Globus pallidus (tissue), 1 donor: ENCODE measurements around the gene SDK2.

ENCODE experiments used
- DNase-seq: peaks from one replicate; pipeline ENCODE4 v3.0.0-alpha.2; 2015; ENCODE audit warnings: low spot score

Gene SDK2, protein sequence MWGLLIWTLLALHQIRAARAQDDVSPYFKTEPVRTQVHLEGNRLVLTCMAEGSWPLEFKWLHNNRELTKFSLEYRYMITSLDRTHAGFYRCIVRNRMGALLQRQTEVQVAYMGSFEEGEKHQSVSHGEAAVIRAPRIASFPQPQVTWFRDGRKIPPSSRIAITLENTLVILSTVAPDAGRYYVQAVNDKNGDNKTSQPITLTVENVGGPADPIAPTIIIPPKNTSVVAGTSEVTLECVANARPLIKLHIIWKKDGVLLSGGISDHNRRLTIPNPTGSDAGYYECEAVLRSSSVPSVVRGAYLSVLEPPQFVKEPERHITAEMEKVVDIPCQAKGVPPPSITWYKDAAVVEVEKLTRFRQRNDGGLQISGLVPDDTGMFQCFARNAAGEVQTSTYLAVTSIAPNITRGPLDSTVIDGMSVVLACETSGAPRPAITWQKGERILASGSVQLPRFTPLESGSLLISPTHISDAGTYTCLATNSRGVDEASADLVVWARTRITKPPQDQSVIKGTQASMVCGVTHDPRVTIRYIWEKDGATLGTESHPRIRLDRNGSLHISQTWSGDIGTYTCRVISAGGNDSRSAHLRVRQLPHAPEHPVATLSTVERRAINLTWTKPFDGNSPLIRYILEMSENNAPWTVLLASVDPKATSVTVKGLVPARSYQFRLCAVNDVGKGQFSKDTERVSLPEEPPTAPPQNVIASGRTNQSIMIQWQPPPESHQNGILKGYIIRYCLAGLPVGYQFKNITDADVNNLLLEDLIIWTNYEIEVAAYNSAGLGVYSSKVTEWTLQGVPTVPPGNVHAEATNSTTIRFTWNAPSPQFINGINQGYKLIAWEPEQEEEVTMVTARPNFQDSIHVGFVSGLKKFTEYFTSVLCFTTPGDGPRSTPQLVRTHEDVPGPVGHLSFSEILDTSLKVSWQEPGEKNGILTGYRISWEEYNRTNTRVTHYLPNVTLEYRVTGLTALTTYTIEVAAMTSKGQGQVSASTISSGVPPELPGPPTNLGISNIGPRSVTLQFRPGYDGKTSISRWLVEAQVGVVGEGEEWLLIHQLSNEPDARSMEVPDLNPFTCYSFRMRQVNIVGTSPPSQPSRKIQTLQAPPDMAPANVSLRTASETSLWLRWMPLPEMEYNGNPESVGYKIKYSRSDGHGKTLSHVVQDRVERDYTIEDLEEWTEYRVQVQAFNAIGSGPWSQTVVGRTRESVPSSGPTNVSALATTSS (N-terminal part only)

DNA sequence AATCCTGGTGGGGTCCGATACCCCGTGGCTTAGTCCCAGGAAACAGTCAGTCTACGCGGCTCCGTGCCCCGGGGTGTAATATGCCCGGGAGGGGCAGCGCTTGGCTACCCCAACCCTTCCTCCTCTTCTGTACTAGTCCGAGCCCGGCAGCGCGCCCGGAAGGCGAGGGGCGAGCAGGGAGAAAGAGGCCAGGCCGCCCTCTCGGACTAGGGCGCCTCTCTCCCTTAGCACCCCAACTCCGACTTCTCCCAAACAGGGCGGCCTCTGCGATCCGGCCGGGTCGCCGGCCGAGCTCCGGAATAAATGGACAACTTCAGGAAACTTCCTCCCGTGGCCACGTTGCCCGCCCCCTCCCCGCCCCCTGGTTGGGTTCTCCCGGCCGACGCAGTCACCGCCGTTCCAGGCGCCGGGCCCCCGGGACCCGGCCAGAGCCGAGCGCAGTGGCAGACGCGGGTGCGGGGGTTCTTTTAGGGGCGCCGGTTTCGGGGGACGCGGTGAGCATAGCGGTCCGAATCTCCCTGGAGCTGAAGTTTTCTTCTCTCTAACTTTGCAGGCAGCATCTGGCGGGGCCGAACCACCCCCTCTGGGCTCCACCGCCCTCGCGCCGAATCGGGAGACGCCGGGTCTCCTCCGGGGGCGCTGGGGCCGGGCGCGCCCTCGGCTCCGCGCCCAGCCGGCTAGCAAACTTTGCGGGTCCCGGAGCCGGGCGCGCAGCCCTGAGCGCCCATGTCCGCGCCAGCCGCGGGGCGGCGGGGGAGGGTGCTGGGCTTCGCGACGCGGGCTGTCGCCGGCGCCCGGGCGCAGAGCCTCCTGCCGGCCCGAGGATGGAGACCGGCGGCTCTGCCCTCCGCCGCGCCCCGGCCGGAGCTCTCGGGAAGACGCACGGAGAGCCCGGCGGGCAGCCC is at the start of gene SDK2:
TSS of gene SDK2 (minus strand) at position 301 of the 905 bp plus-strand sequence. CDS start 357 bp downstream, outside the sequence.
- no peak for DNase-seq

DNA sequence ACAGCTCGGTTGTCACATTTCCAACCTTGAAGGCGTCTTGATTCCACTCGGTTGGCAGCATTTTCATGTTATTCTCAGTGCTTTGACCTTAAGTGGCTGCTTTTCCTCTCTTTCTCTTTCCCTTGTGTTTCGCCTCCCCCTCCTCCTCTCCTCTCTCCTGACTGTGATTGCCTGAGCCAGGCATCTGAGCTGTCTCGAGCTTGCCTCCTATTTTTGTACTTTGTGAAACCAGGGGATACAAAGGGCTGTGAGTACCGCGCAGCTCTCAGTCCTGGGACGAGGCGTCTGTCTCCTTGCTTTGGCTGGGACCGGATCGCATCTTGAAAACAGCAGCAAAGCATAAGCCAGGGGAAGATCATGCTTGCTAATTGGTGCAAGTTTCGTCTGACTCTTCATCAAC is 48.8 kb upstream of the SDK2 start:
- no peak for DNase-seq

DNA sequence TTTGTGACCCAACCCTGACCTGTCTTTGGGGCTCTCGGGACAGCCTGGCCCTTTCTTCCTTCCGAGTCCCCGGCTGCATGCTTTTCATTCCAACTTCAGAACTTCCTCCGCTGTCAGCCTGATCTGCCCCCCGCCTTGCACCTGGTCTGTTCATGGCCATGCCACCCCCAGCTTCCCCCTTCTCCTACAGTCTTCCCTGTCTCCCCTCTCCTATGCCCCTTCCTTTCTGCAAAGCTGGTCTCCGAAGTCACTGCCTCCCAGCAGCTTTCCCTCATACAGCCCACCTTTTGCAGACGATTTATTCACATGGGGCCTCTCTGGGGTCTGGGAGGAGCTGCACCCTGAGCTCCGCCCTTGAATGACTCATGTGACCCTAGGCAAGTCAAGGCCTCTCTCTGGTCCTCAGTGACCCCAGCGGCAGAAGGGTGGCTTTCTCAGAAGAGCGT is 47.1 kb upstream of the SDK2 start:
- DNase-seq = no peak

GRCh38 chr17:73690676-73691075 is 46.4 kb upstream of the SDK2 start:
- no peak for DNase-seq

DNA sequence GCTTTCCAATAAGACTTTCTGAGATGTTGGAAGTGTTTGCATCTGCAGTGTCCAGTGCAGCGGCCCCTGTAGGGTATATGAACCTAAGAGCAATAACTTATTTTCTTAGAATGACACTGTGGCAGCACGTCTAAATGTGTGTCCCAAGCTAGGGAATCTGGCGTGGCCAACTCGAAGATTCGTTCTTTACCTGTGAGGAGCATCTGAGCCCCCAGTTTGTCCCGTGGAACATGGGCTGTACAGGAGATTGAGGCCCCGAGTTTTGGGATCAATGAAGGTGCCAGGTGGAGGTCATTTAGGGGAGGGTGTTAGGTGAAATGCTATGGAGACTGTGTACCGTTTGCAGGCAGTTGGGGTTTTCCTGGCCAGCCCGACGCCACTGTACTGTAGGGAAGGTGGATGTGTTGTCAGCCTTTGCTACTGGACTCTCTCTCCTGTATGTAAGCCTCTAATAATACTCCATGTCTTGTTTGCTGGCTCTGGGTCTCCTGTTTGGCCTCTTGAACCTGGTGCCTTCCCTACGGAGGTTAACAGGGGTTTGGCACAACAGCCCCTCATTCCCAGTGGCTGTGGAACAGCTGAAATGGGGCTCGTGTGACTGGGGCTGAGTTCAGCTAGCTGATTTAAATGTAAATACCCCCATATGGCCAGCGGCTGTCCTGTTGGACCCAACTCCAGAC is 45.5 kb upstream of the SDK2 start:
- no peak for DNase-seq

- DNase-seq = no peak
Observed at GRCh38 chr17:73686961-73687360, 42.7 kb upstream of the SDK2 start.

DNA sequence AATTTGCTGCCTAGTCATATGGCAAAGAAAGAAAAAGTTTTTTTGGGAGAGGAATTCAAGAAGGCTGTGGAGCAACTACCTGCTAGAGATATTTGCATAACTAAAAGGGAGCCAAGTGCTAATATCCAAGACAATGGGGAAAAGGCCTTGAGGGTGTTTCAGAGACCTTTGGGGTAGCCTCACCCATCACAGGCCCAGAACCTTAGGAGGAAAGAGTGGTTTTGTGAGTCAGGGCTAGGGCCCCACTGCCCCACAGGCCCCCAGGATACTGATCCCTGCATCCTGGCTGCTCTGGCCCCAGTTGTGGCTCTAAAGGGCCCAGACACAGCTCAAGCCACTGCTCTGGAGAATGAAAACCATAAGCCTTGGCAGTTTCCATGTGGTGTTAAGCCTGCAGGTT is 41.9 kb upstream of the SDK2 start:
- no peak for DNase-seq

- no peak for DNase-seq
Observed at GRCh38 chr17:73684183-73684582, 39.9 kb upstream of the SDK2 start.

- no peak for DNase-seq
Observed at GRCh38 chr17:73683771-73684170, 39.5 kb upstream of the SDK2 start.

DNA sequence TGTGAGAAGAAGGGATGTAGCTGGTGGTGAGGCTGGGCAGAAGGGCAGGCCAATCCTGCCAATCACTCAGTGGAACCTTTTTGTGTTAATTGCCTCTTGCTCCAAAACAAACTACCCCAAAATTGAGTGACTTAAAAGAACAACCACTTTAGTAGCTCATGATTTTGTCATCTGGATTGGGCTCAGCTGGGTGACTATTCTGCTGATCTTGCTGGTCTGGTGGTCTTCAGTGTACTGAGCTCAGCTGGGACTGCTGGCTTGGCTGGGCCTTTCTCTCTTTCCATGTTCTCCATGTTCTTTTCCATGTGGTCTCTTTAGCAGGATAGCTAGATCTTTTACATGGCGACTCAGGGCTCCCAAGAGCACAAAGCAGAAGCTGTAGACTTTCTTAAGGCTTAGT is 37.7 kb upstream of the SDK2 start:
- DNase-seq = no peak

DNA sequence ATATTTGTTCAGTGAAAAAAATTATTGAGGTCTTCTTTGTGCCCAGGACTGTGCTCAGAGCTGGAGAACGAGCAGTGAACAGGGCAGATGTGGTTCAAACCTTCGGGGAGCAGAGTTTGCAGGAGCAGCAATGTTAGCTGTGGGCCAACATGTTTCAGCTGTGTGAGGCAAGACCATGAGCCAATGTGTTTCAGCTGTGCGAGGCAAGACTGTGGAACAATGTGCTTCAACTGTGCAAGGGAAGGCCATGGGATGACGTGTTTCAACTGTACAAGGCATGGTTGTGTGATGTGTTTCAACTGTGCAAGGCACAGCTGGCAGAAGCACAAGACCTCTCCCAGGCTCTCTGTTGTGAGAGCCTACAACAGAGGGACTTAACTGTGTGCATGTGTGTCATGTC is 35.2 kb upstream of the SDK2 start:
- no peak for DNase-seq

DNA sequence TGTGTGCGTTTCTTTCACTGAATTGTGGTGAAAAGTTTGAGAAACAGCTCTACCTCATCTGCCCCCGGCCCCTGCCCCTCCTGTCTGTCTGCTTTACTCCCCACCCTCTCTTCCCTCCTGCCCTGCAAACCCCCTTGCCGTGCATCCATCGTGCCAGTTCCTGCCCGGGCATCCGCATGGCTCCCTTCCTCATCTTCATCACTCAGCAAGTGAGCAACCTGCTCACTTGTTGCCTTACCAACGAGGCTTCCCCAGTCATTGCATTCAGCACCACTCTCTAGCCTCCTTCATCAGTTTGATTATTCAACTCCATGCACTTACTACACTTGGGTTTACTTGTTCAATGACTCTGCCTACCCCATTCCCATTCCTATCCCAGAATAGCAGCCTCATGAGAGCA is 34.8 kb upstream of the SDK2 start:
- DNase-seq = no peak

- DNase-seq = no peak
Observed at GRCh38 chr17:73669771-73670170, 25.5 kb upstream of the SDK2 start.

GRCh38 chr17:73667181-73667959 is 23.1 kb upstream of the SDK2 start:
- peak; percentile 25 for DNase-seq

DNA sequence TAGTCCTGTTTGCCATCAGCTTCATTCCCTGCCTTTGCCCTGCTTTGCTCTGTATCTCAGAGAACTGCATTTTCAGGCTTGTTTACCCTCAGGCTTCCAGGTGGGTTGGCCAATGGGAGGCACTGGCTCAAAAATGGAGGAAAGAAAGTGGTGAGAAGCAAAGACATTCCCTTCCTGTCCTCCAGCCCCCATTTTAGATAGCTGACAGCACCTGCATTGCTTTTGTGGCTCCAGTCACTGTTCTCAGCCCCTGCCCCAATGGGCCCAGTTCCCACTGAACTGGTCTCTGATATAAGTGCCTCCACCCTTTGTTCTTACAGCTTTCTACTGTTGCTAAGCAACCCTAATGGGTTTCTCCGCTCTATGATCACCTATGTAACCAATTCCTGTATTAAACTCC is 19.4 kb upstream of the SDK2 start:
- no peak for DNase-seq

DNA sequence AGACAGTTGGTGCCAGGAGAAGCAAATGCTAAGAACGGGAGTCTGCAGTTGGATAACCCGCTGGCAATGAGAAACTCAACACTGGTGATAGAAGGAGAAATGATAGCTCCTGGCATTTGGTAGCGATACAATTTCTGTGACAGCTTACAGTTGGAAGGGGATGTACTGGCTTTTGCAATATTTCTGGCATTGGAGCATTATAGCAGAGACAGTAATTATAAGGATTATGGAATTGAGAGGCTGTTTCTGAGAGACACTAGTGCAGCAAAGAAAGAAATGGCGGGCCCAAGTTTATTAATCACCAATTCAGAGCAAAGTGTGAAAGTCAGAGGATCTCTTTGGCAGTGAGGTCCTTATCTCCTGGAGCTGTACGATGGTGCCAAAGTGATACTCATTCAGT is 16.1 kb upstream of the SDK2 start:
- DNase-seq = no peak

DNA sequence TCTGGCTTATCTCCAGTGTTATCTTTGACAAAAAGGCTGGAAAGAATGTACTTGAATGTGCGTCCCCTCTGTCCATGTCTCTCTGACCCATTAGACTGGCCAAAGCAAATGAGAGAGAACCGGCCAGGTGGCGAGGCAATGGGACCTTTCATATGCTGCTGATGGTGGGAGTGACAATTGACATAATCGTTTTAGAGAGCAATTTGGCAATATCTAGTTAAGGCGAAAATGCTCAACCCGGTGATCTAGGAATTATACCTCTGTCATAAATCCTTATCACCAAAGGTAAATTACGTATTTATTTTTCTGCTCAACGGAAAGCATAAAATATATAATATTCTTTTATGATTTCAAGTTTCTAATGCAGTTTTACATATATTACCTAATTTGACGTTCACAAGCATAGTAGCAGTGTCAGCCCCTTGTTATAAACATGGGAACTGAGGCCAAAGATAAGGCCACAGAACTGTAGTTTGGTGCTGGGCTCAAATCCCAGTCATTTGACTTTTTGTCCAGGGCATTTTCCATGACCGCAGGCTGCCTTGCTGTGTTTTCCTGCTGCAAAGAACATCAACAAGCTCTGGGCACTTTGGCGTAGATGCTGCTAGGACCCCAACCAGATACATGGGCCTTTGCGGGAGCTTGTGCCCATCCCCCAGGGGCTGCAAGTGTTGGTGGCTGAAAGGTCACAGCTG is 14.7 kb upstream of the SDK2 start:
- DNase-seq = no peak

DNA sequence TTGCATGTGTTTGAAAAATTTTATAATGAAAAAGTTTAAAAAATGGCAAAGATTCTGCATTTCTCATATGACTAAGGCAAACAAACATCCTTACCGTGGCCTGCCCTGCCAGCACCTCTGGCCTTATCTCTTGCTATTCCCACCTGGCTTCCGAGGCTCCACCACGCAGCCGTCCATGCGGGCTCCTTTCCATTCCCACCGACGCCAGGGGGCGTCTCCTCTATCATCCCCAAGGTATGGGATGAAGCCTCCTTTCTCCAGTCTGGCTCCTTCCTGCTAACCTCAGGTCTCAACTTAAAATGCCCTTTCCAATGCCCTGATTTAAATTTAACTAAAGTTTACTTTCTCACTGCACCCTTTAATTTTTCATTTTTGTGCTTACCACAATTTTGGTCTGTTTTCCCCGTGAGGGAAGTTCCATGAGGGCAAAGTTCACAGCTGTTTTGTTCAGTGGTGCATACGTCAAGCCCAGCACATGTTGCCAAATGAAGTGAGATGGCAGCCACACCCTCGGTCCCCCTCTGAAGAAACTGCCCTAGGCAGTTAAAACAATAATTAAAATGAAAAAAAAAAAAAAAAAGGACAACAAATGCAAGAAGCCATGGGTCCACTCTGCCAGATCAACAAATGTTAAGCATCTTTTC is 13.3 kb upstream of the SDK2 start:
- no peak for DNase-seq

GRCh38 chr17:73654241-73654640 is 10.0 kb upstream of the SDK2 start:
- no peak for DNase-seq
